Heart left ventricle (tissue), 13 donors: ENCODE data around the gene OR5B3.

Experiments
- CTCF ChIP-seq, 12 donors: fragments of 200-600 bp; sonication (generic) in 4 of 12; IDR thresholded peaks; one replicate each; pipeline versions ENCODE4 v1.5.0 to v1.8.0; 2018 to 2022; ENCODE audit warnings: antibody characterized with exemption in 12 of 12, mild to moderate bottlenecking in 5 of 12
- POLR2A ChIP-seq, 2 donors: fragments of 450-650 bp; IDR thresholded peaks; one replicate each; pipeline ENCODE4 v1.6.1; 2017; ENCODE audit warnings: antibody characterized with exemption in 2 of 2, mild to moderate bottlenecking in 2 of 2, moderate library complexity in 2 of 2
- donor health status: ischemic (EF 13 %, LVEDD 7.1; RV severe dilation, severe dysfunction).
- donor health status: DM: no; HTN: yes; CAD: no.
- donor health status: DM: no; HTN: no; CAD: no.
- donor health status: ischemic (EF 25% LVEDD 6.9; RV normal size, moderate dysfunction).
- donor health status: ischemic (EF 25% LVEDD 5.7; RV mildly dilated, moderate dysfunction).
- donor health status: ischemic (EF 35%, LVEDD 5.7; RV mildly dilated, moderate dysfunction).
- donor health status: nonischemic (EF 11% LVEDD 7.7; RV severe dilation, severe dysfunction).
- donor health status: DM: yes; HTN: yes; CAD: no.
- donor health status: PGD.
- donor health status: ischemic (EF 29% LVEDD 5.4; RV normal size, mild dysfunction).
- donor health status: nonischemic (EF 23%, LVEDD 6.1; RV moderate dilation, normal function).

GRCh38 chr11:58429273-58429672, 22.6 kb upstream of the OR5B3 start:
- TF ChIP-seq CTCF (IDR thresholded peaks at IDR 0.05) (no peak), POLR2A (IDR thresholded peaks at IDR 0.05) (no peak)
